Stomach (tissue), 9 donors: ENCODE measurements around the gene ZNF283. TPM values are rescaled to one million over a fixed set of nuclear protein-coding genes. Genes with fewer than 3 reads are reported as not detected.
"Not testable (repeated sequence)": the region's sequence is repeated elsewhere in the genome, so short reads cannot be mapped to it uniquely, and the experiment has no call there.

Experiments
- DNase-seq, 2 donors: peaks; one replicate each; pipeline versions ENCODE4 v3.0.0 to v3.0.0-alpha.2; 2013 to 2019
- H3K27ac ChIP-seq, 5 donors: fragments of 200-600 bp in 4 of 5; sonication (generic) in 4 of 5; one replicate each; pipeline ENCODE4 v1.5.1; 2013 to 2019; ENCODE audit warnings: mild to moderate bottlenecking in 1 of 5, moderate library complexity in 1 of 5
- H3K27me3 ChIP-seq, 3 donors: fragments of 200-600 bp; sonication (generic); one replicate each; pipeline ENCODE4 v1.5.1; 2017 to 2019; ENCODE audit warnings: mixed run types in 1 of 3
- H3K36me3 ChIP-seq, 4 donors: fragments of 200-600 bp; sonication (generic); 1 replicate in 3 of 4; 2 replicates in 1 of 4; pipeline ENCODE4 v1.5.1; 2016 to 2019
- H3K4me1 ChIP-seq, 4 donors: fragments of 200-600 bp; sonication (generic); one replicate each; pipeline ENCODE4 v1.5.1; 2016 to 2019
- H3K4me3 ChIP-seq, 4 donors: fragments of 200-600 bp; sonication (generic) in 3 of 4; one replicate each; pipeline ENCODE4 v1.5.1; 2016 to 2019; ENCODE audit warnings: mild to moderate bottlenecking in 1 of 4
- H3K9me3 ChIP-seq, 4 donors: fragments of 200-600 bp; sonication (generic); one replicate each; pipeline ENCODE4 v1.5.1; 2016 to 2019
- EP300 ChIP-seq: sonication (generic); formaldehyde crosslinking; IDR thresholded peaks from one replicate; pipeline ENCODE4 v1.6.1; 2017; ENCODE audit warnings: antibody characterized with exemption
- POLR2A ChIP-seq, 4 donors: fragments of 450-650 bp; IDR thresholded peaks; one replicate each; pipeline ENCODE4 v1.6.1; 2016; ENCODE audit warnings: antibody characterized with exemption in 4 of 4, control low read depth in 2 of 4, mild to moderate bottlenecking in 1 of 4, moderate library complexity in 1 of 4
- POLR2AphosphoS5 ChIP-seq, 3 donors: sonication (generic); formaldehyde crosslinking; IDR thresholded peaks; one replicate each; pipeline ENCODE4 v1.6.1; 2016; ENCODE audit warnings: antibody characterized with exemption in 3 of 3
- WGBS, 5 donors: extraction: QIAGEN DNeasy Blood & Tissue Kit in 3 of 5; methylation state at CpG; one replicate each; pipeline versions ENCODE4 v1.1.5 to v1.1.7; 2013 to 2018; 5-methylcytosine and 5-hydroxymethylcytosine counted together
- intact Hi-C: fragments of 100-400 bp; cut with DNase I; formaldehyde crosslinking; loops from one replicate; pipeline ENCODE4 v1.15.1; 2023; ENCODE audit warnings: low total_unique reads
- polyA plus RNA-seq, 3 donors: library from polyadenylated mRNA; stranded (reverse); fragments of 200-250 nt; gene quantifications; one replicate each; pipeline ENCODE4 v1.2.3, GENCODE V29; 2013
- total RNA-seq, 5 donors: library from RNA; depleted of rRNA; stranded (reverse); fragments of >200 nt; gene quantifications; one replicate each; pipeline versions ENCODE4 v1.1.0 to v1.2.3, GENCODE V29; 2014 to 2016
- TF ChIP-seq, protein P1 (sequence below), 7 experiments: fragments of 450-650 bp in 4 of 7; fragments of 200-600 bp in 3 of 7; sonication (generic) in 3 of 7; IDR thresholded peaks; one replicate each; pipeline ENCODE4 v1.5.1; 2016 to 2019; ENCODE audit warnings: antibody characterized with exemption in 7 of 7, control low read depth in 2 of 7, mild to moderate bottlenecking in 1 of 7
- donor health status: healthy with polysubstance abuse.
- donor health status: Bipolar disorder and iron deficiency.
- donor health status: healthy.

Gene ZNF283
- total and polyA plus RNA-seq, 8 donors: 0.61 to 46.6 (median 4.2) TPM; not detected in 1

DNA sequence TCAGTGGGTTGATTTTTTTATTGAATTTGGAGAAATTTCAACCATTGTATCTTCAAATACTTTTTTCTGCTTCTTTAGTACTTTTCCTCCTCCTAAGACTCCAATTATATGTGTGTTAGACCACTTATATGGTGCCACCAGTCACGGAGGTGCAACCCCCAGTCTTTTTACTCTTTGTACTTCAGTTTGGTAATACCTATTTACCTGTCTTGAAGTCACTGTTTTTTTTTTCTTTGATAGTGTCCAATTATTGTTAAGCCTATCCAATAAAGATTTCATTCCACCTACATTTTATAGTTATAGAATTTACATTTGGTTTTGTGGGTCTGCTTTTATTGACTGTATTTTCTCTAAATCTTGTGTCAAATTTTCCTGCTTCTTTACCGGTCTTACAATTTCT, 14.9 kb downstream of the ZNF283 start:
- WGBS, 5 donors: 46 to 99% (median 95%) methylated on average over 2 of the region's 2 CpGs
- H3K27me3 ChIP-seq: no peaks in the 10 kb centered on the region
- no peak overlapping the region for H3K27ac ChIP-seq
- H3K4me3 ChIP-seq: no peak overlapping the region
- intact Hi-C loops: no loop called here
- H3K36me3 ChIP-seq: peaks cover 69 to 100% (median 99%) of the 10 kb centered on the region in 4 donors
- H3K4me1 ChIP-seq: no peaks in the 10 kb centered on the region
- H3K9me3 ChIP-seq: peaks cover 68 to 100% (median 95%) of the 10 kb centered on the region in 4 donors
- TF ChIP-seq, protein P1, sequence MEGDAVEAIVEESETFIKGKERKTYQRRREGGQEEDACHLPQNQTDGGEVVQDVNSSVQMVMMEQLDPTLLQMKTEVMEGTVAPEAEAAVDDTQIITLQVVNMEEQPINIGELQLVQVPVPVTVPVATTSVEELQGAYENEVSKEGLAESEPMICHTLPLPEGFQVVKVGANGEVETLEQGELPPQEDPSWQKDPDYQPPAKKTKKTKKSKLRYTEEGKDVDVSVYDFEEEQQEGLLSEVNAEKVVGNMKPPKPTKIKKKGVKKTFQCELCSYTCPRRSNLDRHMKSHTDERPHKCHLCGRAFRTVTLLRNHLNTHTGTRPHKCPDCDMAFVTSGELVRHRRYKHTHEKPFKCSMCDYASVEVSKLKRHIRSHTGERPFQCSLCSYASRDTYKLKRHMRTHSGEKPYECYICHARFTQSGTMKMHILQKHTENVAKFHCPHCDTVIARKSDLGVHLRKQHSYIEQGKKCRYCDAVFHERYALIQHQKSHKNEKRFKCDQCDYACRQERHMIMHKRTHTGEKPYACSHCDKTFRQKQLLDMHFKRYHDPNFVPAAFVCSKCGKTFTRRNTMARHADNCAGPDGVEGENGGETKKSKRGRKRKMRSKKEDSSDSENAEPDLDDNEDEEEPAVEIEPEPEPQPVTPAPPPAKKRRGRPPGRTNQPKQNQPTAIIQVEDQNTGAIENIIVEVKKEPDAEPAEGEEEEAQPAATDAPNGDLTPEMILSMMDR (IDR thresholded peaks at IDR 0.05): no peak
- no peak for TF ChIP-seq EP300
- TF ChIP-seq POLR2AphosphoS5 (IDR thresholded peaks at IDR 0.05): no peak
- TF ChIP-seq POLR2A (IDR thresholded peaks at IDR 0.05): no peak
- DNase-seq: no peak

DNA sequence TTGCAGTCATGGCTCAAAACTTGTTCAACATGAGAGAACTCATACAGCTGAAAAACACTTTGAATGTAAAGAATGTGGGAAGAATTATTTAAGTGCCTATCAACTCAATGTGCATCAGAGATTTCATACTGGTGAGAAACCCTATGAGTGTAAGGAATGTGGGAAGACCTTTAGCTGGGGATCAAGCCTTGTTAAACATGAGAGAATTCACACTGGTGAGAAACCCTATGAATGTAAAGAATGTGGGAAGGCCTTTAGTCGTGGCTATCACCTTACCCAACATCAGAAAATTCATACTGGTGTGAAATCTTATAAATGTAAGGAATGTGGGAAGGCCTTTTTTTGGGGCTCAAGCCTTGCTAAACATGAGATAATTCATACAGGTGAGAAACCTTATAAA, 20.1 kb downstream of the ZNF283 start:
- H3K27me3 ChIP-seq: no peaks in the 10 kb centered on the region
- no peak overlapping the region for H3K27ac ChIP-seq
- peaks cover 45 to 98% (median 79%) of the 10 kb centered on the region in 4 donors for H3K36me3 ChIP-seq
- no peak for DNase-seq
- intact Hi-C loops: no loop called here
- no peaks in the 10 kb centered on the region for H3K4me1 ChIP-seq
- TF ChIP-seq POLR2AphosphoS5 (IDR thresholded peaks at IDR 0.05) (no peak), POLR2A (IDR thresholded peaks at IDR 0.05) (no peak), EP300 (no peak)
- TF ChIP-seq, protein P1 (IDR thresholded peaks at IDR 0.05): no peak
- H3K4me3 ChIP-seq: no peak overlapping the region
- 90 to 97% (median 96%) methylated on average over 1 of the region's 1 CpG for WGBS, 5 donors
- peaks cover 83 to 100% (median 94%) of the 10 kb centered on the region in 4 donors for H3K9me3 ChIP-seq

DNA sequence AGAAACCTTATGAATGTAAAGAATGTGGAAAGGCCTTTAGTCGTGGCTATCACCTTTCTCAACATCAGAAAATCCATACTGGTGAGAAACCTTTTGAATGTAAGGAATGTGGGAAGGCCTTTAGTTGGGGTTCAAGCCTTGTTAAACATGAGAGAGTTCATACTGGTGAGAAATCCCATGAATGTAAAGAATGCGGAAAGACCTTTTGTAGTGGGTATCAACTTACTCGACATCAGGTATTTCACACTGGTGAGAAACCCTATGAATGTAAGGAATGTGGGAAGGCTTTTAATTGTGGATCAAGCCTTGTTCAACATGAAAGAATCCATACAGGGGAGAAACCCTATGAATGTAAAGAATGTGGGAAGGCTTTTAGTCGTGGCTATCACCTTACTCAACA, 20.8 kb downstream of the ZNF283 start:
- H3K4me3 ChIP-seq: no peak overlapping the region

DNA sequence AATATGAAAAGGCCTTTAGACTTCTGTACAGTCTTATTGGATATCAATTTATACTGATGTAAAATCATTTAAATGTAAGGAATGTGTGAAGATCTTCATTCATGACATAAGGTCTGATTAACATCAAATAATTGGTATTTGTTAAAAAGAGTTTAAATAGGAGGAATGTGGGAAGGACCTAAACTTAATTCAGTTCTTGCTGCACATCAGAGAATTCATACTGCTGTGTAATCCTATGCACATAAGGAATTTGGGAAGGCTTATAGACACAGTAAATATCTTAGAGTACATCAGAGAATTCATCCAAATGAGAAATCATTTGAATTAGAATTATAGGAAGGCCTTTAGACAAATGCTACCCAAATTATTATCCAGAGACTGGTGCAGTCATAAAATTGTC, 21.7 kb downstream of the ZNF283 start:
- Histone ChIP-seq H3K4me1 (no peaks in the 10 kb centered on the region), H3K27ac (no peak overlapping the region), H3K36me3 (peaks cover 34 to 88% (median 63%) of the 10 kb centered on the region in 4 donors), H3K27me3 (no peaks in the 10 kb centered on the region), H3K9me3 (peaks cover 77 to 100% (median 94%) of the 10 kb centered on the region in 4 donors), H3K4me3 (no peak overlapping the region)
- intact Hi-C loops: no loop called here
- no peak for TF ChIP-seq EP300
- TF ChIP-seq, protein P1 (IDR thresholded peaks at IDR 0.05): no peak
- no peak for TF ChIP-seq POLR2A (IDR thresholded peaks at IDR 0.05)
- TF ChIP-seq POLR2AphosphoS5 (IDR thresholded peaks at IDR 0.05): no peak
- no peak for DNase-seq

More for the DNA sequence above, 20.8 kb downstream of the ZNF283 start:
- H3K27ac ChIP-seq: no peak overlapping the region
- peaks cover 78 to 100% (median 94%) of the 10 kb centered on the region in 4 donors for H3K9me3 ChIP-seq
- 86 to 95% (median 91%) methylated on average over 4 of the region's 4 CpGs for WGBS, 5 donors
- intact Hi-C loops: no loop called here
- no peaks in the 10 kb centered on the region for H3K4me1 ChIP-seq
- H3K36me3 ChIP-seq: peaks cover 39 to 98% (median 72%) of the 10 kb centered on the region in 4 donors
- TF ChIP-seq EP300 (no peak), POLR2AphosphoS5 (IDR thresholded peaks at IDR 0.05) (no peak)
- DNase-seq: no peak
- H3K27me3 ChIP-seq: no peaks in the 10 kb centered on the region

DNA sequence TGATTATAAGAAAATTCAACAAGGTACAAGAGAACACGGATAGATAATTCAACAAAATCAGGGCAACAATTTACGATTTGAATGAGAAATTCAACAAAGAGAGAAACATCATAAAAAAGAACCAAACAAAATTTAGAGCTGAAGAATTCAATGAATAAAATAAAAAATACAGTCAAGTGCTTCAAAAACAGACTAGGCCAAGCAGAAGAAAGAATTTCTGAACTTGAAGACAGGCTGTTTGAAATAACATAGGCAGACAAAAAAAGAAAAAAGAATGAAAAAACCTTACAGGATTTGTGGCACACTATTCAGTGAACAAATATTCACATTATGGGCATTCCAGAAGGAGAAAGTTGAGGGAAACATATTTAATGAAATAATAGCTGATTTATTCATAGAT, 31.1 kb downstream of the ZNF283 start:
- peaks cover 53 to 100% (median 99%) of the 10 kb centered on the region in 4 donors for H3K9me3 ChIP-seq
- DNase-seq: no peak
- WGBS, 5 donors: 95 to 99% (median 97%) methylated on average over 2 of the region's 2 CpGs
- H3K27ac ChIP-seq: no peak overlapping the region
- H3K4me1 ChIP-seq: no peaks in the 10 kb centered on the region
- intact Hi-C loops: no loop called here
- TF ChIP-seq, protein P1 (IDR thresholded peaks at IDR 0.05): no peak
- TF ChIP-seq POLR2AphosphoS5 (IDR thresholded peaks at IDR 0.05): no peak
- no peak for TF ChIP-seq POLR2A (IDR thresholded peaks at IDR 0.05)
- TF ChIP-seq EP300: no peak
- H3K36me3 ChIP-seq: peaks cover 2 to 10% (median 6%) of the 10 kb centered on the region in 4 donors
- H3K4me3 ChIP-seq: no peak overlapping the region
- H3K27me3 ChIP-seq: no peaks in the 10 kb centered on the region

DNA sequence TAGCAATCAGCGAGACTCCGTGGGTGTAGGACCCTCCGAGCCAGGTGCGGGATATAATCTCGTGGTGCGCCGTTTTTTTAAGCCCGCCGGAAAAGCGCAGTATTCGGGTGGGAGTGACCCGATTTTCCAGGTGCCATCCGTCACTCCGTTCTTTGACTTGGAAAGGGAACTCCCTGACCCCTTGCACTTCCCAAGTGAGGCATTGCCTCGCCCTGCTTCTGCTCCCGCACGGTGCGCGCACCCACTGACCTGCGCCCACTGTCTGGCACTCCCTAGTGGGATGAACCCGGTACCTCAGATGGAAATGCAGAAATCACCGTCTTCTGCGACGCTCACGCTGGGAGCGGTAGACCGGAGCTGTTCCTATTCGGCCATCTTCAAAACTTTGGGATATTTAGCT, 39.8 kb downstream of the ZNF283 start:
- 91 to 97% (median 97%) methylated on average over 25 to 28 of the region's 28 CpGs for WGBS, 5 donors
- DNase-seq, H3K27ac ChIP-seq, H3K27me3 ChIP-seq, H3K4me1 ChIP-seq, intact Hi-C loops, H3K36me3 ChIP-seq, H3K4me3 ChIP-seq: not testable (repeated sequence)
- peaks cover 34 to 87% (median 73%) of the 10 kb centered on the region in 4 donors for H3K9me3 ChIP-seq
